Left lobe of liver (tissue), 2 donors: Measurements from ENCODE around the gene CFAP221. TPM values are rescaled to one million over a fixed set of nuclear protein-coding genes. Genes with fewer than 3 reads are reported as not detected.

Experiments used
- ATAC-seq: fragments of 200-7000 bp; cut with Tn5 transposase; one replicate; pipeline ENCODE4 v1.9.1; 2020; ENCODE audit warnings: mild to moderate bottlenecking, moderate library complexity
- DNase-seq: peaks from one replicate; pipeline ENCODE4 v3.0.0-alpha.2; 2020; ENCODE audit warnings: low spot score
- total RNA-seq: library from RNA; stranded (reverse); gene quantifications from one replicate; pipeline ENCODE4 v1.2.1, GENCODE V29; 2021
- donor health status: DM: no; HTN: no; CAD: no; lungs with moderate emphysema.
- donor health status: DM: no; HTN: yes; CAD: no.

CFAP221 gene
- 1.2 TPM for total RNA-seq

DNA sequence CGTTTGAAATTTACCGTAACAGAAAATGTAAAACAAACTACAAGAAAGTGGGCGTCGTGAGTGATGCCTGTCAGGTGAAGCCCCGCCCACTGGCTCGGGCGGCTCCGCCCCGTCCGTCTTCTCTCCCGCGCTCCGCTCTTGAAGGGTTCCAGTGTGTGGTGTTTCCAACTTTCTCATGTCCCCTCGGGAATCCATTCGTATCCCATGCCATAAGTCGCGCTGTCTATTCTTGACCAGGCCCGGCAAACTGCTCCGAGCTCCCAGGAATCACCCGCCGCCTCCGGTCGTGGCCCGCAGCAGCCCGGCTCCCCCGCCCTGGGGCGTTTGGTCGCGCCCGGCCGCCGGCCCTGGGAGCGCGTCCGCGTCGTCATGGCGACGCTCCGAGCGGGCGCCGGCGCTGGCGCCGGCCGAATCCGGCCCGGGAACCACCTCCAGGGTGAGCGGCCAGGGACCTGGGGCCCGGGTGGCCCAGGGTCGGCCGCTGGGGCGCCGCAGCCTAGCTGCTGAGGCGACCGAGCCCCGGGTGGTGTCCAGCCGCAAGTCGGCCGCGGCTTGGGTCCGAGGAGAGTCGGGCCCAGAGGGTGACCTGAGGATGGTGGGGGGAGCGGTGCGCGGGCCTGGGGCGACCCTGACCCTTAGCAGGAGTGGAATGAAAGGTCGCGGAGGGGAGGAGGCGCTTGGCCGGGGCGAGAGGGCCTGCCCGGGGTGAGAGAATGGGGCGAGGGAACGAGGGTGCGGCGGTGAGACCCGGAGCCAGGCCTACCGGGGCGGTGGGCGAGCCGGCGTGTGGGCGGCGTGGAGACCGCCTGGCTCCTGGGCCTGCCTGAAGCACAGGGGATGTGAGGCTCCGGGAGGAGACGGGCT, at the start of gene CFAP221:
Gene CFAP221, plus strand, starts transcription at position 375 of the 864 bp plus-strand sequence. CDS start 1,683 bp downstream, outside the sequence.
- DNase-seq: peak; percentile 80
- peak; percentile 97 for ATAC-seq

DNA sequence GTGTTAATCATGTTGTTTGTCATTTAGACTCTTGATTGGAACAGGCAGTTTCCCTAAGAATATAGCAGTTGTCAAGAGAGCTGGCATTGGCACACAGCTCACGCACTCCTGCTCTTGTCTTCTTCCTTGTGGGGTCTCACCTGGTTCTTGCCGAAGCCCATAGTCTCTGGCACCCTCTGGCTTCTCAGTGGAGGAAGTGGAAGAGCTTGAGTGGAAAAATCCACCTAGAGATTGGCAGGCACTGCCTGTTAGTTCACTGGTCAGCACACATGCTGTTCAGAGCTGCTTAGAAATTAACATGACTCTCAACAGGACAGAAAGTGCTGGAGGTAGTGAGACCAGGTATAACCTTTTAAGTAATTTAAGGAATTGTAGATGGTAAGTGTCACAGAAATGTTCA, 48.3 kb upstream of the CFAP221 start:
- DNase-seq (no peak), ATAC-seq (no peak)

DNA sequence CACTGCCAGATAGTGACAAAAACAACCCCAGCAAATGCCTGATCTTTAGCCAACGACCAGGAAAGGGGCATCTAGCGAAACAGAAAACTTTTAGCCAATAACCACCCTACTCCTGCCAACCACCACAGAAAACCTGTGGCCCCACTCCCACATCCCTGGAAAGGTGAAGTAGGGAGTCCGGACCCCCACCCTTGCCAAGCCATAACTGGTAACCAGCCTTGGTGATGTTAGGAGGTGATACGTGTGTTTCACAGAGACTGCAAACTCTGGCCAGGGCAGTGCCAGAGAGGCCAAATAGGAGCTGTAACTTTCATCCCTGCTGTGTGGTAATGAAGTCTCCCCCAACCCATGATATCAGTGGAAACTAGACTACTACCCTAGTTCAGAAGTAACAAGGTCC, 47.6 kb upstream of the CFAP221 start:
- DNase-seq (no peak), ATAC-seq (no peak)

DNA sequence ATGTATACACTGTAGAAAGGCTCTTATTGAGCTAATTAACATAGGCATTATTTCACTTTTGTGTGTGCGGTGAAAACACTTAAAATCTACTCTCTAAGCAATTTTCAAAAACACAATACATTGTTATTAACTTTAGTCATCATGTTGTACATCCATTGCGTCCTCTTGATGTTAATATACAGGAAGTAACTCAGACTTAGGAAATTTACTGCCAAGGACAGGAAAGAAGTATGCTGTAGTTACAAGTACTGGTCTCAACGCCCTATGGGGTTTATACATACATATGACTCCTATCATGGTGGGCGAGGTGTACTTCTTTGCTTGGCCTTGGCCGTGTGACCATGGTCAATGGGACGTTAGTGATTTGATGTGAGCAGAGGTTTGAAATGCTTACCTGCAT, 35.5 kb upstream of the CFAP221 start:
- no peak for ATAC-seq
- no peak for DNase-seq

DNA sequence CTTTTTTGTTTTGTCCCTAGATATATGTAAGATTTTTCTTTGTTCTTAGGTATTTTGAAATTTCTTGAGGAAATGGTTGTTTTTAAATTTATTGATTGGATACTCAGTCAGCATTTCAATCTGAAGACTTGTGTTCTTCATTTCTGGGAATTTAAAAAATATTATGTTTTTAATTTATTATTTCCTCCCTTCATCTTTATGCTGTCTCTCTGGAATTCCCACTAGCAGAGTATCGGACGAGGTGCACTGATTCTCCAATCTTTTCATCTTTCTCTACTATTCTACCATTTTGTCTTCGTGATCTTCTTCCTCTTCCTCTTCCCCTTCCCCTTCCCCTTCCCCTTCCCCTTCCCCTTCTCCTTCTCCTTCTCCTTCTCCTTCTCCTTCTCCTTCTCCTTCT, 32.3 kb upstream of the CFAP221 start:
- ATAC-seq (no peak), DNase-seq (no peak)

DNA sequence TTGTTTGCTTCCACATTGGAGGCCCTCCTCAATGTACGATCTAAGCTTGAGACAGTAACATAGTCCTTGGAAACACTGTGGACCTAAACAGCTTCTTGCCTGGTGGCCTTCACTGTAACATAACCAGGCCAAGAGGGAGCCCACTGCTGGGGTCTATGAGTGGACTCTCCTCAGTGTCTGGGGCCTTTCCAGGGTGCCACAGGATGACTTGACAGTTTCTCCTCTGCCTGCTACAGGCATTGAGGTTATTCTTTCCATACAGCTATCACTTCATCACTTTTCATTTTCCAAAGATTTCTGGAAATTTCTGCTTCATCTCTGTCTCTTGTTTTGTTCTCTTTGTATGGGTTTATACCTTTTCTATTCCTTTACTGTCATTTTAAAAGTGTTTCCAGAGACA, 31.3 kb upstream of the CFAP221 start:
- no peak for ATAC-seq
- DNase-seq: no peak

DNA sequence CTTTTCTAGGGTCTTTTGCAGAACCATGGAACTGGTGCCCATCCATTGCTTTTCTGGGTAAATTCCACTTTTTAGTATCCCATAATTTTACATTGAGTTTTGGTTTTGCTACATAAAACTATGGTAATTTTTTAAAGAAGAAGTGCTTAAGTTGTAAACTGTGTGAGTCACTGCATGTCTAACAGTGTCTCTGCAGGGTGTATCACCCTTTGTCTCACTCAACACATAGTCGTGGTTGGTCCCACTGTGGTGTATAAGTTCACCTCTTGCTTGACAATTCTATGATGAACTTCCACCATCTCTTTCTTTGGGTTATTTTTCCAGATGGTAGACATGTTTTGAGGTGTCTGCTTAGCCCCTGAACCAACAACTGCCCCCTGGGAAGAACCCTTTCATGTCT, 30.4 kb upstream of the CFAP221 start:
- DNase-seq: no peak
- ATAC-seq: no peak

DNA sequence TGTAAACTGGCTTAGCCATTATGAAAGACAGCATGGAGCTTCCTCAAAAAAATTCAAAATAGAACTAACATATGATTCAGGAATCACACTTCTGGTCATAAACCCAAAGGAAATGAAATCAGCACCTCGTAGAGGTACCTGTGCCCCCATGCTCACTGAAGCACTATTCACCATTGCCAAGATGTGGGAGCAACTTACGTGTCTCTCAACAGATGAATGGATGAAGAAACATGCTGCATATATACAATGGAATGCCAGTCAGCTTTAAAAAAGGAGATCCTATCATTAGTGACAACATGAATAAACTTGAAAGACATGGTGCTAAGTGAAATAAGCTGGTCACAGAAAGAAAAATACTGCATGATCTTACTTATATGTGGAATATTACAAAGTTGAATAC, 28.1 kb upstream of the CFAP221 start:
- no peak for DNase-seq
- no peak for ATAC-seq

DNA sequence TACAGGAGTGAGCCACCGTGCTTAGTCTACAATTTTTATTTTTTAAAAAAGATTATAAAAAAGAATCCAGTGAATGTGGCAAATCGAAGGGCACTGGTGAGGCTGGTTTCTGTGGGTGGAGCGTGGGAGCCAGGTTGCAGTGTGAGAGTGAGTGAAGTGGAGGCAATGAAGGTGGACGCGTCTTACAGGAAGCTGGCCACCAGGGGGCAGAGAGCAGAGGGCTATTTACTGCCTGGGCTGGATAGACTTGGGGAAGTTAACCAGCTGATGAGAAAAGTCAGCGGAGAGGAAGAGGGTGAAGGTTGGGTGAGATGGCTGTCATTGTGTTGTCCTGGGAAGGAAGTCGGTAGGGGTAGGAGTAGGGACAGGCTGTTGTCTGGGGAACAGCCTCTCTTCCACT, 26.8 kb upstream of the CFAP221 start:
- DNase-seq (peak; percentile 66), ATAC-seq (peak; percentile 99)

DNA sequence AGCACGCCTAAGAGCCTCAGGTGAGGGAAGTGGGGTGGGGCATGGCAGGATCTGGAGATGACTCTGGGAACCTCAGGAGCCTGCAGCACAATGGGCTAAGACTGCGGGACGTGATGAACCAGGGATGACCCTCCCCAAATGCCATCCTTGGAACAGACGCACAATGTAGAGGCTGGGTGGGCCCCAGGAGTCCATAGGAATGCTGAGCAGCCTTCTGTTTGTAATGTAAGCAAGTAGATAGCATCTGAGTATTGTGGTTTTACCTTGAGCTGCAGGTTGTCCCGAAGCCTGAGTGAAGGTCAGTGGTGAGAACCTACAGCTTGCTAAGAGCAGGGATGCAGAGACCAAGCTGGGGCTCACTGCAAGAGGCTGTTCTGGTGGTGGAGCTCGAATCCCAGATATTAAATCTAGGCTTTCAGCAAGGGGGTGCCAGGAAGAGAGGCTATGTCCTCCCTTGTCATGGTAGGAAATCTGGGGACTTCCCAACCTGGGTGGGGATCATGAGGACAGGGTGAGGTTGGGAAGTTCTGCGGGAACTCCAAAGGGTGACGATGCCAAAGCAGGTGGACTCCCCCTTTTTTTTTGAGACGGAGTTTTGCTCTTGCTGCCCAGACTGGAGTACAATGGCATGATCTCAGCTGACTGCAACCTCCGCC, 25.7 kb upstream of the CFAP221 start:
- ATAC-seq: no peak
- DNase-seq: no peak

DNA sequence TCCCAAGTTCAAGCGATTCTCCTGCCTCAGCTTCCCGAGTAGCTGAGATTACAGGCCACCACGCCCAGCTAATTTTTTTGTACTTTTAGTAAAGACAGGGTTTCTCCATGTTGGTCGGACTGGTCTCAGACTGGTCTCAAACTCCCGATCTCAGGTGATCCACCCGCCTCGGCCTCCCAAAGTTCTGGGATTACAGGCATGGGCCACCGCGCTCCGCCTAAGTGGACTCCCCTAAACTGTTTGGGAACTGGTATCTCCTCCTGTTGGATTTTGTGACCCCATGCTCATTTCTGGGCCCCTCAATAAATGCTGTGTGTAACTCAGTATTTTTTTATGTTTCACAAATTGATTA, 25.2 kb upstream of the CFAP221 start:
- ATAC-seq (no peak), DNase-seq (no peak)

DNA sequence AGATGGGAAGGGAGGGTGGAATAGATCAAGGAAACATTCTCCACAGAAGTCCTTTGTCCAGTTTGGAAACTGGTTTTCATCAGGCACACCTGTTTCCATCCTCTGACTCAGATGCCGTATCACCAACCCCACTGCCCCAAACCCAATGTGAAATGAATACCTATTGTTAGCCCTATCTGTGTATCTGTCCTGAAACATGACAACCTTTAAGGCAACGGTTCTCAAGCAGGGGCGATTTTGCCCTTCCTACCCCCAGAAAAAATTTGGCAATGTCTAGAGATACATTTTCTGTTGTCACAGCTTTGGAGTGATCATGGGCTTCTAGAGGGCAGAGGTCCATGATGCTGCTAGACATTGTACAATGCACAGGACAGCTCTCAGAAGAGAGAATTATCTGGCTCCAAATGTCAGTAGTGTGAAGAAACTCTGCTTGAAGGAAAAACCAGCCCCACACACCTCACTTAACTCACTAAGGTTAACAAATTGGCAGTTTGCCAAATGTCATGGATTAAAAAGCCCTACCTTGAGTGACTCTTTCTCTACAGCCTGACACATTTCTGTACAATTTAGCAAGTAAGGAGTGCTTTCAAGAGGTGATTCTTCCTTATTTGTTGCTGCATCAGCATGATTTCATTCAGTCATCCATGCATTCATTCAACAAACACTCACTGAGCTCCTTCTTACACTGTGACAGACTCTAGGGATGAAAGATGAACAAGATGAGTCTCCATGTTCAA, 23.4 kb upstream of the CFAP221 start:
- no peak for ATAC-seq
- no peak for DNase-seq

DNA sequence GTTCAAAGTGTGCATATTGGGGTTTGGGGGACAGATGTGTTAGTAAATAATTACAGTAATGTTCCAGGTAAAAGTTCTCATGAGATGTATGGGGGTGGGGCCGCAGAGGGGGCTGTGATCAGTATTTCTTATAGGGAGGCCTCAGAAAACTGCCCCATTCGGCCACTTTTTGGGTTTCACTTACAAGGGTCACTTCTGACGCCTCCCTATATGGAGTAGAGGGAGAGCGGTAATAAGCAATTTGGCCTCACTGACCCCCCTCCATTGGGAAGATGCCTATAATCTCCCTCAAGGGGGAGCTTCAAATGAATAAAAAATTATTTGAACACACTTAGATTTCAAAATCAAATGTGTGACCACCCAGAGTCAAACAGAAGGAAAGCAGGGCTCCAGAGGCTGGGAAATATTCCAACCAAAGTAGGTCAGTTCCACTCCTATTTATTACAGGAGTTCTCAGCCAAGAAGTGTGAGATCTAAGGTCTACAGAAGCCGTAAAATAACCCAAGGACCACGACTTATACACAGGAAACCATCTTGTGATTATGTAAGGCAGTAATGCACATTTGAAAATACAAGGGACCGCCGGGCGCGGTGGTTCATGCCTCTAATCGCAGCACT, 22.7 kb upstream of the CFAP221 start:
- ATAC-seq: no peak
- DNase-seq: no peak

DNA sequence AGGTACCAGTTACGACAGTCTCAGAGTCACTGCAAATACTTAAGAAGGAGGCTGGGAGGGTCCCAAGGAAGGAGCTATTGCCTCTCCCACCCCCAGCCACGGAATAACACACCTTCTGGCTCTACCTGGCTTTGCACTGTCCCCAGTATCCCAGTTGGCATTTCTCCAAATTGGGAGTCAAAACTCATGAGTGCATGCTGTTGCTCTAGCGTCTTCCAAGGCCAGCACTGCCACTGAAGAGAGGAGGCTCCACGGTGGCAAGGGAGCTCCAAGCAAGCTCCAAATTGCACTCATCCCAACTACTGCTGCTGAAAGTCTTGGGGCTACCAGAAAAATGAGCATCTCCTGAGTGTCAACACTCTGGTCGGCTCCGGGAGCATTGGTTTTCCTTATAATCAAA, 21.6 kb upstream of the CFAP221 start:
- no peak for ATAC-seq

DNA sequence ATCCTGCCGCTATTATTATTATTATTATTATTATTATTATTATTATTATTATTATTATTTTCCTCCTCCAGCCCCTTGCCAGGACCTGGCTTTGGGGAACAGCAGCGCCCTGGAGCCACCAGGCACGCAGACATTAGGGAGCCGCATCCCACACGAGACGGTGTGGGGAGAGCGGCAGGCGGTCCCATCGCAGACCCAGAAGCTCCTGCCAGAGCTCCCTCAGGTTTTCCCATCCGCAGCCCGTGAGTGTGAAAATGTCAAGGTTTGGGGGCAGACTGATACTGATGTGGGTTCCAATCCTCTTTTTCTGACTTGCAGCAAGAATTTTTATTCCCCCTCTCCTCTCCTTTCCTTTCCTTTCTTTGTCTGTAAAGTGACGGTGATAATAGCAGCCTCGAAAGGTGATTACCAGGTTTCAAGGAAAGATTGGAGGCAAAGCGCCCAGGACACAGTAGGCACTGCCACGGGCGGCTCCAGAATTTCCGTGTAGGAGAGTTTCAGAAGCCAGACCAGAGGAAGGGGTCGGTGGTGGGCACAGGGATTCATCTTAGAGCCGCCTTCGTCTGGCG, 20.8 kb upstream of the CFAP221 start:
- no peak for DNase-seq
- no peak for ATAC-seq

More for the DNA sequence above, 21.6 kb upstream of the CFAP221 start:
- no peak for DNase-seq

DNA sequence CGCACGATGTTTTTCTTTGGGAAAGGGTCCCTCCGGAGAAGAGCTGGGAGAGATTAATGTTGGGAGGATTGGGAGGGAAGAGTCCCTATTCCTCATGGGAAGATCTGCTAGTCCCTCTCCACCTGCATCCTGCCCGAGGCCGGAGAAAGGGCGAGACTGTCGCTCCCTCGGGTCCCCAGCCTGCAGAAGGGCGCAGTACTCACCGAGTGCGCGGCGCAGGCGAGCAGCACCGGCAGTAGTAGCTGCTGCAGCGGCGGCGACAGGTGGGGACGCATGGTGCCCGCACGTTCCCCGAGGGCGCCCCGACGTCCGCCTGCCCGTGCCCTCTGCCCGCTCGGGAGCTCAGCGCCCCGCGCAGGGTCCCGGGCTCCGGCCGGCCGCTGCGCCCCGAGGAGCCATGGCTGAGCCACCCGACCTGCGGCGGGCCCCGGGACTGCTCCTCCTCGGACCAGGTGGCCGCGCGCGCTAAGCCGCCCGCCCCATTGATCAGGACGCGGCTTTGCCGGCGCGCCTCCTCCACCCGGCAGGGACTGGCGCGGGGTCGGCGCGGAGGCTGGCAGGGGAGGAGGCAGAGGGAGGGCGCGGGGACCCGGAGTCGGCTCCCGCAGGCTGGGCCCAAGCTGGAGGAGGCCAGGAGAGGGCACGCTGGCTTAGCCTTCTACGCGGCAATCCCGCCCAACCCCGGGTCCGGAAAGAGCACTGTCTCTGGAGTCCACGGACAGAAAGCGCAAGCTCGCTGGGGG, 20.1 kb upstream of the CFAP221 start, which contains the start of gene SCTR:
Gene SCTR, minus strand, starts transcription at position 532 of the 743 bp plus-strand sequence. Its CDS starts 257 bp downstream, at position 275.
- ATAC-seq (peak; percentile 56), DNase-seq (no peak)

DNA sequence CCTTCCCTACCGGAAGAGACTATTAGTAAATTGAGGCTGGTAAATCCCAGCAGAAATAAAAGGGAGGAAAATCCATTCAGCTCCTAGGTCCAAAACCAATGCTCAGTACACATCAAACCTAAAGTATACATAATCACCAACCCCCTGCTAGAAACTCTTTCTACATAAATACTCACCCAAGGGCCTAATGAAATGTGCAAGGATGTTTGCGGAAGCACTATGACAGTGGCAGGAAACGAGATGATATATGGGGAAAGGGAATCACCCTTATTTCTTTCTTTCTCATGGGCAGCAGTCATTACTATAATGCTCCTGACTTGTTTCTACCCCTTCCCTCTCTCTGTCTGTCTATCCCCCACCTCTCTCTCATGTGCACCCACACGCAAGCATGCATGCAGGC, 18.6 kb upstream of the CFAP221 start:
- no peak for DNase-seq
- ATAC-seq: no peak

DNA sequence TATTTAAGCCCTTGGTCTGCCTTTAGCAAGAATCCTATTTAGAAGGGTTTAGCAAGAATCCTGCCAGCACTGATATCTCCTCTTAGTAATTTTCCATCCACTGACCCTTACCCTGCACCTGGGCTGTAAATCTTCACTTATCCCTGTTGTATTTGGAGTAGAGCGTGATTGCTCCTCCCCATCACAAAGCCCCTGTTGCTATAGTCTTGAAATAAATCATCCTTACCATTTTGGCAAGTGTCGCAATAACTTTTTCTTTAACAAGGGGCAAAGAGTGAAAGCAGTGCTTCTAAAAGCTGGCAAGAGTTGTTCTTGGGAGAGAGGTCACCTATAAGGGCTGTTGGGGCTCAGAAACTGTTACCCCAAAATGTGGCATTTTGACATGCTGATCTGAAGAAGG, 16.2 kb upstream of the CFAP221 start:
- no peak for ATAC-seq

DNA sequence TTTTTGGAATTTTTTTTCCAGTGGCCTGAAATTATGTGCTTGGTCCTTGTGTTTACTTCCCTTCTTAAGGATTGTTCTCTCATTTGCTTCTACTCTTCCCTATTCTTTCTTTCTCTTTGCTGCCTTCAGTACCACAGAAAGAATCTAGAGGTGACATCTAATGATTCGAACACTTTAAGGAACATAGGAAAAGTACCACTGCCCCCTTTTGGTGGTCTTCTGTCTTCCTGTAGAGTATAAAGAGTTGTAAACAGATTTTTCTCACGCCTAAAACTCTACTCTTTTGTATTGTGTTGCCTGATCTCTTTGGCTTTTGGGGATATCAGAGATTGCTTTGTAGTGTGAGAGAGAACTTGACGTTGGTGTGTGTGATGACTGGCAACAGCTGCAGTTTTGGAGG, 13.0 kb upstream of the CFAP221 start:
- DNase-seq (no peak), ATAC-seq (no peak)

More for the DNA sequence above, 16.2 kb upstream of the CFAP221 start:
- no peak for DNase-seq

DNA sequence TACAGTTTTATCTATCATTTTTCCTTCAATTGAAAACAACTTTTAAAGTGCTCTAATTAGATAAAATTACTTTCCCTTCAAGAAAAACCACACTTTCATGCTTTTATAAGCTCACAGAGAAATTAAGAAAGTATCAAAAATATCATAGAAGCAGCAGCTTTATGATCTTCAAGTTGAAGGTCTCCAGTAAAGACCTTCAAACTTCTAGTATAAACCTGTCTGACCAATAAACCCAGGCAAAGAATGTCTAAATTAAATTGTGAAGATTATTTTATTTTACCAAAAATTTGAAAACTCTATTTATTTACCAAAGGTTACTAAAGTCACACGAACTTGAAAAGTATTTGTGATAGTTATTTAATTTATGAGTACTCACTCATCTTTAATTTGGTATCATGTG, 10.7 kb upstream of the CFAP221 start:
- DNase-seq (no peak), ATAC-seq (no peak)
